Dermis microvascular lymphatic vessel endothelial cell (primary cell): ENCODE results near the gene DYNC1I2. TPM values are rescaled to one million over a fixed set of nuclear protein-coding genes. Genes with fewer than 3 reads are reported as not detected.

Source experiments
- DNase-seq, 2 donors: peaks; one replicate each; pipeline versions ENCODE4 v3.0.0 to v3.0.0-alpha.2; 2010; ENCODE audit warnings: low read depth in 2 of 2
- total RNA-seq: library from RNA; depleted of rRNA; stranded (reverse); fragments of >200 nt; gene quantifications from 2 replicates; pipeline ENCODE4 v1.2.1, GENCODE V29; 2014

DYNC1I2 gene
- total RNA-seq = 122 and 135 TPM in 2 replicates

DNA sequence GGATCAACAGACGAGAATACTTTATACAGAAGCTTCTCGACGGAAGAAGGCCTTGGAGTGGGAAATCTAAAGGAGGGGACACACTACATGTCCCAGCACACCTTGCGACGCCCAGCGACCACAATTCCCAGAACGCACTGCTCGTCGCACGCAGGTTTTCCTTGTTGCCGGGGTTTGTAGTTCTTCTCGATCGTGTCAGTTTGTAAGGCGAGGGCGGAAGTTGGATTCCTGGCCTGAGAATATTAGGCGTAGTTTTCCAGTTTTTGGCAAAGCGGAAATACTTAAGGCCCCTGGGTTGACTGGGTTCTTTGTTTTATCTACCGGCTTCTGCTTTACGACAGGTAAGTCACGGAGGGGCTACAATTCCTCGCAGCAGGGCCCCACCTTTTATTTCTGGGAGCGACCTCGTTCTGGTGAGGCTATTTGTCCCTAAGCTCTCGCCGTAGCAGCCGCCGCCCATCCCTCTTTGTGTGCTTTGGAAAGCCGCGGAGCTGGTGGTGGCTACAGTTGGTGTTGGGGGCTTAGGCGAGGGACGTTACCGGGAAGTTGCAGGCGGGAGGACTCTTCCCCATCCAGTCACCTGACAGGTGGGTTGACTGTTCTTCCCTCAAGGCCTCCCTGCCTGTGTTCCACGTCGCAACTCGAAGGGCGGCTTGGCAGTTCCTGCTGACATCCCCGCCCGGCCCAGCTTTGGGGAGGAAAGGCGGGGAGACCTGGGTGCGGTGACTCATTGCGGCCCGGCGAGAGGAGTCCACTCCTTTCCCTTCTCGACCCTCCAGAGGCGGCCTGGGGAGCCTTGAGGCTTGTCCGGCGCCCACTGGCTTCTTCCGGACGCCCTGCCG, at the start of gene DYNC1I2:
Gene DYNC1I2, plus strand, starts transcription at position 183 of the 842 bp plus-strand sequence. CDS start 2,687 bp downstream, outside the sequence.
- peak; percentile 91 to 96 for DNase-seq

- DNase-seq = no peak
Observed at GRCh38 chr2:171651667-171652415, 35.4 kb upstream of the DYNC1I2 start.

GRCh38 chr2:171652416-171652785, 34.9 kb upstream of the DYNC1I2 start:
- no peak for DNase-seq

DNA sequence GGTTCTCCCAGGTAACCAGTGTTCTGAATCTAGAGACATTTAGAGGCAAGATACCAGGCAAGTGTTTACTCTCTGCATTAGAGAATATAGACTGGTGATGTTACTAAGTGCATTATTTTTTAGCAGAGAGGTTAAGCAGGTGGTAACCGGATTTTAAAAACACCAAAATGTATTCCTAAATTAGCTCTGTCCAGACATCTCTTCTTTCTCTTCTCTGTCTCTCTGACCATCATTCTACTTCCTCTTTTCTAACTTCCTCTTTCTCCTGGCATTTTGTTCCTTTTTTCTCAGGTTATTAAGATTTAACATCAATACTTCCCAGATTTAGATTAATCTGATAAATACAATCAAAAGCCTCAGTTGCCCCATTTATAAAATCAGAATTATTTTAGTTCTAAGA, 31.7 kb upstream of the DYNC1I2 start:
- no peak for DNase-seq

DNA sequence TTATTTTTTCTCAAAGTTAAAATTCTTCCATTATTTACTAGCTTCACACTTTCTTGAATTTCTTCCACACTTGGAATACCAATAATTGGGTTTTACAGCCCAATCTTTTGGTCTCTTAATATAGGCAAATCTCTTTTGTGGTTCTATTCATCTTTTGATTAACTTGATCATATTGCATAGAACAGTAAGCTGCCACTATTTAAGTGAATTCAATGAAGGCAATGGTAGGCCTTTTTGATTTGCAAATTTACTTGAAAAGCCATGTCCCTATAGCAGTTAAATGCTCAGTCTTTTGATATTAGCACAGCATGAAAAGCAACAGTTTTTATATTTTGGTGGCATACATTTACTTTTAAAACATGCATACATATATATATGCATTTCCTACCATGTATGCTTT, 20.2 kb upstream of the DYNC1I2 start:
- no peak for DNase-seq

DNA sequence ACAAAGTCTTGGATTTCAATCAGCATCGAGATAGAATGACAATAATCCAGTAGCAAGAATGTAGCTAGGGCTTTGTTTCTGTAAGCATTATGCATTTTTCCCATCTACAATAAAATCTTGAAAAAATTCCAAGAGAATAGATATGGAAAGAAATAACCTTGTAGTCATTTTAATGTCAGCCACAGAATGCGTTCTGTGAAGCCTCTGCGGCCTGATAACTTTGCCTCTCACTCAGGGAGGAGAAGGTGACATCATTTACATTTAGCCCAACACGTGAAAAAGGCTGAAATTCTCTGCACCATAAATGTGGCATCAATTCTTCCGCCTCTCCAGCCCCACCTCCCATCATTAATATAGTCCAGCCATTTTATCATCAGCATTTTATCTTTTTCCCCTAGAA, 19.1 kb upstream of the DYNC1I2 start:
- DNase-seq = no peak

GRCh38 chr2:171669121-171669520, 18.1 kb upstream of the DYNC1I2 start:
- no peak for DNase-seq

DNA sequence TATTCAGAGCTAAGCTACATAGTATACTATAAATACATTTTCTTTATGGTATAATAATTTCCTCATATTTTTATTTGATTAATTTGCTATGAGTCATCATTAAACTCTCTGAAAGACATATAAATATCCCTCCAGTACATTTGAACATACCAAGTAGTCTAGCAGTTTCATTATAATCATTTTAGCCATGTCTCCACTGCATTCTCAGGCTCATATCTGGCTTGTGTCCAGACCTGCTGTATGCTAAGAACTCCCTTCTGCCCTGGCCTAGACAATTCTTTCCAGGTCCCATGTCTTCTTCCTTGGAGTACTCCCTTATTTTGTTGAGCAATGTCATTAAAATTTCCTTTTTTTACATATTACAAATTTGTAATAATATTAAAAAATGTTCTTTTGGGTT, 16.6 kb upstream of the DYNC1I2 start:
- no peak for DNase-seq

- DNase-seq = no peak
Observed at GRCh38 chr2:171671867-171672266, 15.4 kb upstream of the DYNC1I2 start.

DNA sequence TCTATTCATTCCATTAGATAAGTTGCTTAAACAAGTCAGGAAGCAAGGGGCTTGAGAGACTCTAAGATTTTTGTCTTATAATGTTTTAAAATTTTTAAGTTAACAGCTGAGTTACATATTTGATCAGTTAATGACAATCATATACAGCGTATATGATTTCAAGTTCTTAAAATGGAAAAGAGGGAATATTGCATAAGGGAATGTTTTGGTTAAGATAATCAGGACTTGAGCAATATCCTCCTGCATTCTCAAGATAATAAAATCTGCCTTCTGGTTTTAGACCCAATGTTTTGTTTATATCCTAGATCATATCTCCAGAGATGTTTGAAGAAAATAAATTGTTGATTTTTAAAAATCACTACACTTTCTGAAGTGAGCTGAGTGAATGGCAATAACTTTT, 13.4 kb upstream of the DYNC1I2 start:
- DNase-seq = no peak

DNA sequence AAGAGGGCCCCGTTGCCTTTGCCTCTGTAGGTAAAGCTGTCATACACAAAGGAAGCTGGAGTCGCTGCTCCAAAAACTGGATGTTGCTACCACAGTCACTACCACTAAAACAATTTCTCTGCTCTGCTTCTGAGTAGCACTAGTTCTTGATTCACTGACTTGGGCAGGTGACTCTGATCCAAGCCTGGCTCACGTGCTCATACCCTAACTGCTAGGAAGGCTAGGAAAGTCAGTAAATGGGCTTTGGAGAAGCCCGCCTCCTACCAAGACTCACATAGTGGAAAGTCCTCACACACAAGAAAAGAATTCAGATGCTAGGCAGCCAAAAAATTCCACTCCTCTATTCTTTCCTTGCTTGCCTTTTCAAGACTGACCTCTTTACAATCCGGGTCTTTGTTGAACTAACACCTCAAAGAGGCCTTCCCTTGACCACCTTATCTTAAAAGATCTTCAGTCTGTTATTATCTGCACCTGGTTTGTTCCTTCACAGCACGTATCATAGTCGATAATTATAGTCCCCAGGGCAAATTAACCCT, 11.4 kb upstream of the DYNC1I2 start:
- DNase-seq = no peak

GRCh38 chr2:171678619-171679018, 8.7 kb upstream of the DYNC1I2 start:
- no peak for DNase-seq

DNA sequence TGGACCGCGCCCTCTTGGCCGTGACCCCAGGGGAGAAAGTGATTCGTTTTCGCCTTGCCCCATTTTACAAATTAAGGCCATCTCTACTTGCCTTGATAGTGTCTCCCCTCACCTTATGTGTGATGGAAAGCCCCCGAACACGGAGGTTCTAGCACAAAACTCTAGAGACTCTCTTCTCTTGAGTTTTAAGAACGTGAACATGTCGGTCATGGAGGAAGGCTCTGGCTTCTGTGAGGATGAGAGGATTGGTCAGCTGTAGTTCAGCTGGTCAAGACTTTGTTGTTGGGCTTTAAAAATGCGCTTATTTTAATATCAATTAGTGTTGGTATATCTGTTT, 828 bp downstream of the DYNC1I2 start:
- DNase-seq = peak in 1 of 2 donors; percentile 40

- DNase-seq = no peak
Observed at GRCh38 chr2:171692331-171692730, 5.1 kb downstream of the DYNC1I2 start.

GRCh38 chr2:171702781-171703556, 15.7 kb downstream of the DYNC1I2 start:
- peak in 1 of 2 donors; percentile 3 for DNase-seq

DNA sequence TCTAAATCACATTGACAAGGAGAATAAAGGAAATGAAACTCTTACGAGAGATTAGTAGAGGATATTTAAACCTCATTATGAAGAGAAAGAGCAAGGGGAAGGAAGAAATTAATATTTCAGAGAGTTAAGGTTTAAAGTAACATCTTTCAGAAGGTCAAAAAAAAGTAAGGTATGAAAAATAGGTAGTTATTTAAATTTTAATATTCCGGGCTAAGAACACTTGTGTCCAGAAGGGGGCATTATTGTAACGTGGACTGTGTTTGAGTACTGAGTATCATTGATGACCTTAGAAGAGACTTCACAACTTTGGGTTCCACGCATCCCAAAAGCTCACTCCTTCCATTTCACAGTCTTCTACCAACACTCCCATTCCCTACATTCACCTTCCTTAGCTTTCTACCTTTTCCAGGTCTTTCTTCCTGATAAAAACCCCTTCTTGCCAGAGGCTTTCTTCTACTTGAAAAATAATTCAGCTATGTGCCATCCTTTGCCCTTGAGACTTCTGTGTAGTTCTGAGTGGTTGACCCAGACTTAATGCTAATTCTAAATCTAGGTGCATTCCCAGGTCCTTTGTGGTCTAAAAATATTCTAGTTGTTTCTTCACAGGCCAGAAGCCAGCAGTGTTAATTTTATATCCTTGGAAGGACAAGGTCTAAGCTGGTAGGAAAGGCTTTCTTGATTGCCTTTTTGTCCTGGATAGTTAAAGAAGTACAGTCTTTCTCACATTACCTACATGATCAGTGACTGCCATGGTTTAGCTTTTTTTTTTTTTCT, 16.5 kb downstream of the DYNC1I2 start:
- peak in 1 of 2 donors; percentile 61 for DNase-seq

GRCh38 chr2:171706152-171706803, 19.0 kb downstream of the DYNC1I2 start:
- DNase-seq = peak in 1 of 2 donors; percentile 44

DNA sequence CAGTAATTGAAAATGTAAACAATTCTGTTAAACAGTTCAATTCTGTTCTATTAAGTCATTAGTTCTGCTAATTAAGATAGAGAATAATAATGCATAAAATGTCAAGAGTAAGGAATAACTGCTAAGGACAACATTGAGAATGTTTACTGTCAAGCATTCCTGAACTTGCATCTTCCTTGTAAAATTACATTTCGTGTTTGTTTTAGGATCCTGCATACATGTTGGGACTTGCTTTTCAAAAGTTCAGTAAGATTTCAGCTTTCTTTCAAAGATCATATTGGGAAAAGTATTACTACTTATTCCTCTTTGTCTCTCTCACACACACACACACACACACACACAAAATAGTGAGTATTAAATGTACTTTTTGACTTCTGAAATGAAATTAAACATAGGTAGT, 20.5 kb downstream of the DYNC1I2 start:
- no peak for DNase-seq

DNA sequence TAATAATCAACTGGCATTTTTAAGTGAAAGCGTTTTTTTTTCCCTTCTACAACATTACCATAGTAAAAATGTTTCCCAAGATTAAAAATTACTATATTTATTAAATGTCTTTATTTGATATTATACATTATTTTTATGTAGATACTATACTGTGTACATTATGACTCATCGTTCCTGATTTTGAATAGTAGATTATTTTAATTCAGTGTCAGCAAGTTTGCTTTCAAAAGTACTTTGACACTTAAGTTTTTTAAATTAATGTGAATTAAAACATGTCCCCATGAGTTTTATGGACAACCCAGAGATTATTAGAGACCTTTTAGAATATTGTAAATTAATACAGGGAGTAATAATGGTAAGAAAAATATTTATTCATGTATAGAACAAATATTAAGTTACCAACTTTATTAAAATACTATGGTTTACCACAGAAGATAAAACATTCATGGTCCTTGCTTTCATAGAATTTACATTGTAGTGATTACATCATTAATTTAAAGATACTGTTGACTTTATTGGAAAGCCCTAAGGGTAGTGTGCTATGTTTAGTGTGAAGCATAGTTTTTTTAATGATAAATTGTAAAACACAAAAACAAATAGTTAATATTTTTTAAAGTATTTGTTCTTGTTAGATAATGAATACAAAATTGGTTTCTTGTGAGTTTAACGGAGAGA, 21.9 kb downstream of the DYNC1I2 start:
- DNase-seq = no peak

DNA sequence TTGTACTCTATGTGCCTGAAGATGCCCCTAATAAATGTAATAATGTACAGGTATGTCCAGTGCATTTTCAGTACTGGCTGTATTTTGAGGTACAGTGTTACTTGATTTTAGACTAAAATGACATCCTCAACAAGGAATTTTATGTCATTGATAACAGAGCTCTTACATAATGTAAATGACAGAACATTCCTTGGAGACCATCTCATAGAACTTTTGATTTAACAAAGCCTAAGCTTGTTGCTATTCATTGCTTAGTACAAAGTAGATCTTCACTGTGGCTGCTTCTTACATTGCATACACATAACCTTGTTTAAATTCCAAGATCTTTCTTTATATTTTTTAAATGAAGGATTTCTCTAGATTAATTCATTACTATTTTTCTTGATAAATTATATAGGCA, 24.1 kb downstream of the DYNC1I2 start:
- peak in 1 of 2 donors; percentile 2 for DNase-seq
